GM21825 (cell line): ENCODE data around the gene BAIAP2.
"Not testable (repeated sequence)": the region's sequence is repeated elsewhere in the genome, so short reads cannot be mapped to it uniquely, and the experiment has no call there.

ENCODE experiments used
- ATAC-seq: cut with Tn5 transposase; IDR thresholded peaks from one replicate; pipeline ENCODE4 v1.9.1; 2021; ENCODE audit warnings: mild to moderate bottlenecking, moderate library complexity; ENCODE audit not compliant: unreplicated experiment

Gene BAIAP2

GRCh38 chr17:81135505-81136278, 100.7 kb downstream of the BAIAP2 start:
- no peak for ATAC-seq

- ATAC-seq: no peak
Observed at GRCh38 chr17:81136366-81136765, 101.4 kb downstream of the BAIAP2 start.

- no peak for ATAC-seq
Observed at GRCh38 chr17:81137248-81137647, 102.3 kb downstream of the BAIAP2 start.

GRCh38 chr17:81138083-81138482, 103.1 kb downstream of the BAIAP2 start:
- no peak for ATAC-seq

- ATAC-seq: no peak
Observed at GRCh38 chr17:81138500-81138899, 103.5 kb downstream of the BAIAP2 start.

GRCh38 chr17:81139428-81139827, 104.5 kb downstream of the BAIAP2 start:
- no peak for ATAC-seq

- no peak for ATAC-seq
Observed at GRCh38 chr17:81140018-81140417, 105.1 kb downstream of the BAIAP2 start.

GRCh38 chr17:81140695-81141094, 105.7 kb downstream of the BAIAP2 start:
- no peak for ATAC-seq

- ATAC-seq: no peak
Observed at GRCh38 chr17:81142301-81143199, 107.6 kb downstream of the BAIAP2 start.

GRCh38 chr17:81143200-81143527, 108.2 kb downstream of the BAIAP2 start:
- no peak for ATAC-seq

GRCh38 chr17:81143717-81144422, 108.9 kb downstream of the BAIAP2 start:
- no peak for ATAC-seq

- ATAC-seq: no peak
Observed at GRCh38 chr17:81144423-81144781, 109.5 kb downstream of the BAIAP2 start.

- not testable (repeated sequence) for ATAC-seq
Observed at GRCh38 chr17:81146208-81146607, 111.3 kb downstream of the BAIAP2 start.

- ATAC-seq: no peak
Observed at GRCh38 chr17:81147701-81148100, 112.8 kb downstream of the BAIAP2 start.

GRCh38 chr17:81148571-81148970, 113.6 kb downstream of the BAIAP2 start:
- ATAC-seq: no peak

- ATAC-seq: no peak
Observed at GRCh38 chr17:81148986-81149533, 114.1 kb downstream of the BAIAP2 start.

GRCh38 chr17:81150377-81151077, 115.6 kb downstream of the BAIAP2 start:
- no peak for ATAC-seq

- no peak for ATAC-seq
Observed at GRCh38 chr17:81151278-81151677, 116.3 kb downstream of the BAIAP2 start.

GRCh38 chr17:81152288-81152828, 117.4 kb downstream of the BAIAP2 start:
- no peak for ATAC-seq

- no peak for ATAC-seq
Observed at GRCh38 chr17:81153340-81153803, 118.4 kb downstream of the BAIAP2 start.
